Adrenal gland (tissue), 5 donors: Measurements from ENCODE around the gene SPC25.

ENCODE experiments used
- POLR2A ChIP-seq, 2 donors: fragments of 450-650 bp; IDR thresholded peaks; one replicate each; pipeline ENCODE4 v1.6.1; 2017; ENCODE audit warnings: antibody characterized with exemption in 2 of 2, mild to moderate bottlenecking in 2 of 2, moderate library complexity in 1 of 2
- TF ChIP-seq, protein P1 (sequence below), 6 experiments: fragments of 450-650 bp in 4 of 6; fragments of 200-600 bp in 2 of 6; sonication (generic) in 1 of 6; IDR thresholded peaks; 1 replicate in 5 of 6; 2 replicates in 1 of 6; pipeline versions ENCODE4 v1.5.1 to v1.8.0; 2016 to 2021; ENCODE audit warnings: antibody characterized with exemption in 6 of 6, mild to moderate bottlenecking in 2 of 6, moderate library complexity in 1 of 6
- donor health status: DM: no; HTN: no; CAD: no.

DNA sequence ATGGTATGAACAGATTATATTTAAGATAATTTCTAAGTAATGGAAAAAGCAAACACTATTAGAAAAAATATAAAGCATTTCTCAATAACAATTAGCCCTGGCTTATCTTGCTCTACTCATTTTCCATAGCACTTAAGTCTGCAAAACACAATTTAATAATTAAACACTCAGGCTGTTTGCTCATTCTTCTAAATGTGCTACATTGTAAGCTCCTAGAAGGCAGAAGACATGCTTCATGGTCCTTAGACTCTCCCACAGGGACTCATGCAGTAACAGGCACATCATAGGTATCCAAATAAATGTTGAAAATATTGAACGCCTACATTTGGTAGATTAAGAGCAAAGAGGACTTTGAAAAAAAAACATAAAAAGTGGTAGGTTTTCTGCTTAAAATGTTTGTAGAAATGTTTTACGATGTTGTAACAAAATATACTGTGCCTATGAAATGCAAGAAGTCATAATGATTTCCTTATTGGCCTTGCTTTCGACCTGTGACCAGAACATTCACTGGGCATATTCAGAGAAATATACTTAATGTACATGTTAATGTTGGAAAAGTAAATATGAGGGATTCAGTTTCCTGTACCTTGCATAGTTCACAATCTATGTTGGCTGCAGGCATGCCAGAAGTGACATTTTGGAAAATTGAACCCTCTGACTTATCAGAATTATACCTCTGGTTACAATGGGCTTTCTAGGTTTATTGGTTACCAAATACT, 38.0 kb upstream of the SPC25 start:
- TF ChIP-seq, protein P1, sequence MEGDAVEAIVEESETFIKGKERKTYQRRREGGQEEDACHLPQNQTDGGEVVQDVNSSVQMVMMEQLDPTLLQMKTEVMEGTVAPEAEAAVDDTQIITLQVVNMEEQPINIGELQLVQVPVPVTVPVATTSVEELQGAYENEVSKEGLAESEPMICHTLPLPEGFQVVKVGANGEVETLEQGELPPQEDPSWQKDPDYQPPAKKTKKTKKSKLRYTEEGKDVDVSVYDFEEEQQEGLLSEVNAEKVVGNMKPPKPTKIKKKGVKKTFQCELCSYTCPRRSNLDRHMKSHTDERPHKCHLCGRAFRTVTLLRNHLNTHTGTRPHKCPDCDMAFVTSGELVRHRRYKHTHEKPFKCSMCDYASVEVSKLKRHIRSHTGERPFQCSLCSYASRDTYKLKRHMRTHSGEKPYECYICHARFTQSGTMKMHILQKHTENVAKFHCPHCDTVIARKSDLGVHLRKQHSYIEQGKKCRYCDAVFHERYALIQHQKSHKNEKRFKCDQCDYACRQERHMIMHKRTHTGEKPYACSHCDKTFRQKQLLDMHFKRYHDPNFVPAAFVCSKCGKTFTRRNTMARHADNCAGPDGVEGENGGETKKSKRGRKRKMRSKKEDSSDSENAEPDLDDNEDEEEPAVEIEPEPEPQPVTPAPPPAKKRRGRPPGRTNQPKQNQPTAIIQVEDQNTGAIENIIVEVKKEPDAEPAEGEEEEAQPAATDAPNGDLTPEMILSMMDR (IDR thresholded peaks at IDR 0.05): no peak
- TF ChIP-seq POLR2A (IDR thresholded peaks at IDR 0.05): no peak
